ENCODE data around the gene METTL8. TPM values are rescaled to one million over a fixed set of nuclear protein-coding genes. Genes with fewer than 3 reads are reported as not detected.

Gene METTL8
- total RNA-seq, 2 donors from 2014 or later, result 19.4 to 20.0 TPM

- intact Hi-C loops (cut with DNase I), result no loop called here
- H3K9me3 ChIP-seq, result no peaks in the 10 kb centered on the region
- no peaks in the 10 kb centered on the region for H3K27me3 ChIP-seq
- no peaks in the 10 kb centered on the region for H3K36me3 ChIP-seq
- H3K4me3 ChIP-seq, result no peak overlapping the region
- TF ChIP-seq CTCF (IDR thresholded peaks at IDR 0.05), result no peak
- no peak overlapping the region for H3K27ac ChIP-seq
- DNase-seq, result no peak
- no peaks in the 10 kb centered on the region for H3K4me1 ChIP-seq
- no peak overlapping the region for H3K9ac ChIP-seq (ENCODE audit: low read depth in 2 of 2, low read length in 2 of 2)
These were observed 34.5 kb downstream of the METTL8 start for GRCh38 chr2:171399292-171399691.

- intact Hi-C loops (cut with DNase I), result no loop called here
- no peak for TF ChIP-seq CTCF (IDR thresholded peaks at IDR 0.05)
- no peak overlapping the region for H3K27ac ChIP-seq
- no peak overlapping the region for H3K9ac ChIP-seq (ENCODE audit: low read depth in 2 of 2, low read length in 2 of 2)
- no peaks in the 10 kb centered on the region for H3K27me3 ChIP-seq
- no peaks in the 10 kb centered on the region for H3K36me3 ChIP-seq
- H3K9me3 ChIP-seq, result no peaks in the 10 kb centered on the region
- H3K4me3 ChIP-seq, result no peak overlapping the region
- DNase-seq, result no peak
- H3K4me1 ChIP-seq, result no peaks in the 10 kb centered on the region
These were observed 39.5 kb downstream of the METTL8 start for GRCh38 chr2:171394164-171394740.

GRCh38 chr2:171393487-171393886 is 40.3 kb downstream of the METTL8 start:
- Histone ChIP-seq H3K36me3 (no peaks in the 10 kb centered on the region), H3K27ac (no peak overlapping the region), H3K9ac (ENCODE audit: low read depth in 2 of 2, low read length in 2 of 2) (no peak overlapping the region), H3K27me3 (no peaks in the 10 kb centered on the region), H3K4me3 (no peak overlapping the region), H3K4me1 (no peaks in the 10 kb centered on the region), H3K9me3 (no peaks in the 10 kb centered on the region)
- intact Hi-C loops (cut with DNase I), result no loop called here
- DNase-seq, result no peak
- TF ChIP-seq CTCF (IDR thresholded peaks at IDR 0.05), result no peak

GRCh38 chr2:171391532-171391931 is 42.3 kb downstream of the METTL8 start:
- H3K27me3 ChIP-seq, result no peaks in the 10 kb centered on the region
- no peaks in the 10 kb centered on the region for H3K9me3 ChIP-seq
- no peaks in the 10 kb centered on the region for H3K4me1 ChIP-seq
- intact Hi-C loops (cut with DNase I), result no loop called here
- no peak overlapping the region for H3K27ac ChIP-seq
- no peaks in the 10 kb centered on the region for H3K36me3 ChIP-seq
- no peak for DNase-seq
- no peak overlapping the region for H3K4me3 ChIP-seq
- H3K9ac ChIP-seq (ENCODE audit: low read depth in 2 of 2, low read length in 2 of 2), result no peak overlapping the region
- TF ChIP-seq CTCF (IDR thresholded peaks at IDR 0.05), result no peak

- no peaks in the 10 kb centered on the region for H3K9me3 ChIP-seq
- TF ChIP-seq CTCF (IDR thresholded peaks at IDR 0.05), result no peak
- H3K36me3 ChIP-seq, result no peaks in the 10 kb centered on the region
- H3K9ac ChIP-seq (ENCODE audit: low read depth in 2 of 2, low read length in 2 of 2), result no peak overlapping the region
- no peak overlapping the region for H3K27ac ChIP-seq
- H3K4me3 ChIP-seq, result no peak overlapping the region
- intact Hi-C loops (cut with DNase I), result no loop called here
- DNase-seq, result no peak
- H3K27me3 ChIP-seq, result no peaks in the 10 kb centered on the region
- H3K4me1 ChIP-seq, result no peaks in the 10 kb centered on the region
These were observed 42.8 kb downstream of the METTL8 start for GRCh38 chr2:171390941-171391516.
